Measurements from ENCODE around the gene IFI27L2.

IFI27L2 gene

DNA sequence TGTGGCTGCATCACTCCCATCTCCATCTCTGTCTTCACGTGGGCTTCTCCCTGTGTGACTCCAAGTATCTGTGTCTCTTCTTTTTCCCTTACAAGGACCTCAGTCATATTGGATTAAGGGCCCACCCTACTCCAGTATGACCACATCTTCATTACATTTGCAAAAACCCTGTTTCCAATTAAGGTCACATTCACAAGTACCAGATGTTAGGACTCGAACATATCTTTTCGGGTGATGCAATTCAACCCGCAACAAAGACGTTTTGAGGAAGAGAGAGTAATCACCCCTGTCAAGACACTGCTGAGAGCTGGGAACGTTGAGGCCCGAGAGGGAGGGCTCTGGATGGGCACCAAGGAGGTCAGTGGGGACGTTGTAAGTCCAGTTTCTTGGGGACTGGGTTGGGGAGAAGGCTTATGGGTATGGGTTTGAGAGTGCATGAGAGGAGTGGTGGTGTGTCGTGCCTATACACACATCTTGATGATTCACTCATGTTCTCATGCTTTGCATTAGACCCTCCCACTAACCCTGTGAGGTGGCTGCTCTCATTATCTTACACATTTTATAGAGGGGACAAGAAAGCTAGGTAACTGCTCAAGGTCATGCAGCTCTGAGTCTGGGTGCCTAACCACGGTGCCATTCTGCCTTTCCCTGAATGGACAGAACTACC, 30.9 kb downstream of the IFI27L2 start:
- DNase-seq = no peak

DNA sequence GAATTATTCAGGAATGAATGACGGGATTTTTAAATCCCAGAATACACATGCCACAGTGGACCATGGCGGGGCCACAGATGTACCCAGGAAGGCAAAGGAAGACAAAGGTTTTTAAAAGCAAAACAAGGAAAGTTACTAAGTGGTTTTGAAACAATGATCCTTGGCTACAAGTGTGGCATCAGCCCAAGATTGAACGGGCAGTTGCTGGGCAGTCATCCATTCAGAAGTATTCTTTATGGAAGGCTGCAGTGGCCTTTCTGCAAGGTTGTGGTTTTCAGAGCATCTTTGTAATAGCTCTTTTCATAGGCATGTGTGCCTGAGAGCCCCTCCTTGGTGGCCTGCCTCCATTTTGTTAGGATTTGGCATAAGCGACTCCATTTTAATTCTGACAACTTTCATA, 32.3 kb downstream of the IFI27L2 start:
- DNase-seq = no peak

DNA sequence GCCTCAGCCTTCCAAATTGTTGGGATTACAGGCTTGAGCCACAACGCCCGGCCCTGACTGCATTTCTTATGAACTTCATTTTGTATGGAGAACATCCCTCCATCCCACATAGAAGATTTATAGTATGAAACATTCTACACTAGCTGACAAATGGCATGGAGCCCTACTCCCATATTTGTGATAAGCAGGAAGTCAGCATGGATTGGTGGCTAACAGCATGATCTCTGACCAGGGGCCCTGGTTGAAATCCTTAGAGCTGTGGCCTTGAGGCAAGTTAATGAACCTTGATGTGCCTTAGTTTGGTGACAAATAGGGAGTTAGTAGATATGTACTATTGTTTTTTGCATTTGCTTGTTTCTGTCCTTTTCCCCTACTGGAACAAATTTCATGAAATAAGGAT, 36.0 kb downstream of the IFI27L2 start:
- no peak for DNase-seq

DNA sequence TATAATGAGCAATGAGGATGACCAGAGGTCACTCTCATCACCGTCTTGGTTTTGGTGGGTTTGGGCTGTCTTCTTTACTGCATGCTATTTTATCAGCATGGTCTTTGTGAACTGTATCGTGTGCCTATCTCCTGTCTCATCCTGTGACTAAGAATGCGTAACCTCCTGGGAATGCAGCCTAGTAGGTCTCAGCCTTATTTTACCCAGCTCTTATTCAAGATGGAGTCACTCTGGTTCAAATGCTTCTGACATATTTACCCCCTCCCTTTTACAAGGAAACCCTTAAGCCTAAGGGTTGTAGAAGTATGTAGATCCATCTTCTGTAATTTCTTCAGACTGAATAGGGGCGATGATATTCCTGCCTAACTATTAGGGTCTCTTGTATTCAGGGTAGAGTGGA, 39.9 kb downstream of the IFI27L2 start:
- no peak for DNase-seq

DNA sequence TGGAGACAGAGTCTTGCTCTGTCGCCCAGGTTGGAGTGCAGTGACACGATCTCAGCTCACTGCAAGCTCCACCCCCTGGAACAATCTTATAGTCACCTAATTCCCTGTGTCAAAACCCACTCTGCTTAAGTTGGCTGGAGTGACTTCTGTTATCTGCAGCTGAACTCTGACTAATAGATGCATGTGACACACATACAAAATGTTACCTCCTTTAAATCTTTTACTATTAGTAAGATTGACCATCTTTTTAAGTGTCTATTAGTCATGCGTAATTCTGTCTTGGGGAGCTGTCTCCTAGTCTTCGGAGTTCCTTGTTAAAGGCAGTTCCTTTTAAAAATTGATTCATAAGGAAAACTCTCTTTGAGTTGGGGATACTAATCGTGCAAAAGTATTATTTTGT, 40.9 kb downstream of the IFI27L2 start:
- DNase-seq = no peak

DNA sequence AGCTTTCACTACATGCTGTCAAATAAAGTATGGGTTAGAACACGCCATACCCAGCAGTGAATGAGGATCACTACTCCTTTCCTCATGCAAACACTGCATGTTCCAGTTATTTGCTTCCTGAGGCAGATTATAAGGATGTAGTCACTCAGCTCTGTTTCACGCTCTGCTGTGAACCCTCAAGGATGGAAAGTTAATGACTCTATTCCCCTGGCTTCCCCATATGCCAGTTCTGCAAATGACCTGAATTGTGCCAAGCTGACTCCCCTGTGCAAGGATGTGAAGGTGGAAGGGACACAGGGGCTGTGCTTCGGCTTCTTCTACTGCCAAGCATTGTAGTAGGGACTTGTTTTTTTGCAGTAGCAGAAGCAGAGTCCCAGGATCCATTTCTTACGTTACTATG, 41.5 kb downstream of the IFI27L2 start:
- DNase-seq = no peak

DNA sequence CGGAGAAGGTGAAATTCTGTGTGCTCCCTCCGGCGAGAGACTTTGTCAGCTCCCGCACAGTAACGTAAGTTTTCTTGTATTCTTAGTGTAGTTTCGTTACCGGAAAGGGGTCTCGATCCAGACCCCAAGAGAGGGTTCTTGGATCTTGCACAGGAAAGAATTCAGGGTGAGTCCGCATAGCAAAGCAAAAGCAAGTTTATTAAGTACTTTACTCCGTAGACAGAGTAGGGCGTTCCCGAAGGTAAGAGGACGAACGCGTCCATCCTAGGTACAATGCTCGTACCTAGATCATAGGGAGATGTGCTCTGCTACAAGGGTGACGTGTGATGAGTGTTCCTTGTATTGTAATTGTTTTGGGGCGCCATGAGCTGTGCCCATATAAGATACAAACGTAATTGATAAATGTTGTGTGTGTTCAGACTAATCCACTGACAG, 48.0 kb downstream of the IFI27L2 start:
- no peak for DNase-seq

DNA sequence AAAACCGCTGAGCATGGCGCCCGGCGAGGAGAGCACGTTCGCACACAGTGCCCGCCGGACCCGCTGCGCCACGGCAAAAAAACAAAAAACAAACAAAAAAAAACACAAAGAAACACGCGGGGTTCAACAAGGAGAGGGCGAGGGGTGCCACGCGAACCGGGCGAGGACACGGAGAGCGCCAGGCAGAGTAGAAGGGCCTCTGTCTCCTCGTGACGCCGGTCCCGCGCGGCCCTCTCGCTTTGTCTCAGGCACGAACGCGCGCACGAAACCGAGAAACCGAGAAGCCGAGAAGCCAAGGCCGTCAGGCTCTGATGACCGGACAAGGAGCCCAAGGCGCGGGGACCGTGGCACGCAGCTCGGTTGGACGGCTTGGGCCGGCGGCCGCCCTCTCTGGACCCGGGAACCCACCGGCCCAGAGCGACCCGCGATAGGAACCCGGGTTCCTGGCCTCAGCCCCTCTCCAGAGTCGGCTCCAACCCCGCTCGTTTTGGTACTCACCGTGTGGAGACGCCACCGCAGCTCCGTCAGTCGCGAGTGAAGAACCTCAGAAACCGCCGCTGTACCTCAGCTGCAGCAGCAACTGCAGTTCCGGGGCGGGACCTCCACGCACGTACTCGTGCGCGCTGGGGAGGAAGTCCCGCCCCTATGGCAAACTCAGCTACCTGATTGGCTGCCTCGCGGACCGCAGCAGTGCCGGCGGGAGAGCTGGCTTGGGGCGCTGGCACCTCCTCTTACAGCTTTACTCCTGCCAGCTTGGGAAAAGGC, 48.6 kb downstream of the IFI27L2 start, which contains the start of the genes DDX24 and IFI27L1:
TSS of gene DDX24 (minus strand) at position 582 of the 765 bp plus-strand sequence. CDS start 1,460 bp downstream, outside the sequence.
TSS of gene IFI27L1 (plus strand) at position 690 of the 765 bp plus-strand sequence. CDS start 15,628 bp downstream, outside the sequence.
- peak; percentile 84 for DNase-seq

DNA sequence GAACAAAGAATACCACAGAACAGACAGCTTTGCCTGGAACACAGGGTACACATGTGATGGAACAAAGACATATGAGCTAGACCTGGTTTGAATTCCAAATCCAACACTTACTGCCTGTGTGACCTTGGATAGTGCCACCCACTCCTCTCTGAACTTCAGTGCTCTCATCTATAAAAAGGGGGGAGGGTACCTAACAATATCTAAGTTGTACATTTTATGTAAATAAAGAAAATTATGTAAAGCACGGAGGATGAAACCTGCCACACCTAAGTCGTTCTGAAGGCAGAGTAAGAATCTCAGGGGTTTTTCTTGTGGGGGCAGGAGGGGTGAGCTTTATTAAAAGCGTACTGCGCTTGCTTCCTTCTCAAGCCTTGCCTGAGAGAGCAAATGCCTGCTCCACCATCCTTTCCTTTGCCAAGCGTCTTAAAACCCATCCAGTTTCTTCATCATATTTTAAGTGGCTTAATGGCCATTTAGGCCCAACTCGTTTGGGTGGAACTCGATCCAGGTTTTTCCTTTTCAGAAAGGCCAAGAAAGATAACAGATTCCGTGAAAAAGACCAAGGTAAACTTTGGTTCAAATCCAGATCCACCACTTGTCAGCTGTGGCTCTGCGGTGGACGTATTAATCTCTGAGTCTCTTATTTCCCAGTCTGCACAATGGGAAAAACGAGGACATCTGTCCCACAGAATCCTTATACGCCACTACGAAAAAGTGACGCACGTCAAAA, 49.3 kb downstream of the IFI27L2 start:
- DNase-seq = no peak

DNA sequence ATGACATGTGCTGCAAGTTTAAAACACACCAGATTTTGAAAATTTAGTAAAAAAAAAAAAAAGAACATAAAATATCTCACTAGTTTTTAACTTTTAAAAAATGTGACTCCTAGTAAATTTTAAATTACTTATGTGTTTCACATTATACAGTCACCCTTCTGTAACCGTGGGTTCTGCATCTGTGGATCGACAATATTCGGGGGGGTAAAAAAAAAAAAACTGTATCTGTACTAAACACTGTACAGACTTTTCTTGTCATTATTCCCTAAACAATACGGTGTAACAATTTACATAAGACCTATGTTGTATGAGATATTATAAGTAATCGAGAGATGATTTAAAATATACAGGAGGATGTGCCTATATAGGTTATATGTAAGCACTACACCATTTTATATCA, 51.6 kb downstream of the IFI27L2 start:
- no peak for DNase-seq
